HepG2 (cell line): ENCODE measurements around the gene TMEM98. TPM values are rescaled to one million over a fixed set of nuclear protein-coding genes. Genes with fewer than 3 reads are reported as not detected.

ENCODE experiments used
- BATF2 ChIP-seq: sonication (generic); formaldehyde crosslinking; IDR thresholded peaks from 2 replicates; pipeline ENCODE4 v1.8.0; 2022; ENCODE audit warnings: mild to moderate bottlenecking, missing genetic modification reagents, moderate library complexity
- BRD4 ChIP-seq: sonication (generic); formaldehyde crosslinking; IDR thresholded peaks from 2 replicates; pipeline ENCODE4 v1.4.0; 2020; ENCODE audit warnings: missing genetic modification reagents
- HOMEZ ChIP-seq: IDR thresholded peaks from 2 replicates; pipeline ENCODE4 v1.6.1; 2016; ENCODE audit warnings: low read depth
- JDP2 ChIP-seq: sonication (generic); formaldehyde crosslinking; IDR thresholded peaks from 2 replicates; pipeline ENCODE4 v1.8.1; 2022; ENCODE audit warnings: missing genetic modification reagents, borderline replicate concordance
- MIER2 ChIP-seq: IDR thresholded peaks from 2 replicates; pipeline ENCODE4 v1.6.1; 2016; ENCODE audit warnings: missing biosample characterization, missing genetic modification reagents
- NFYB ChIP-seq: sonication (generic); formaldehyde crosslinking; IDR thresholded peaks from 2 replicates; pipeline ENCODE4 v1.4.0; 2020; ENCODE audit warnings: missing genetic modification reagents
- SKI ChIP-seq: fragments of 450-650 bp; IDR thresholded peaks from one replicate; pipeline ENCODE4 v1.6.1; 2018; ENCODE audit warnings: mild to moderate bottlenecking; ENCODE audit not compliant: partially characterized antibody
- SNAPC4 ChIP-seq: sonication (generic); formaldehyde crosslinking; IDR thresholded peaks from 2 replicates; pipeline ENCODE4 v1.4.0; 2020; ENCODE audit warnings: mild to moderate bottlenecking, missing genetic modification reagents
- ZNF282 ChIP-seq: fragments of 450-650 bp; IDR thresholded peaks from 2 replicates; pipeline ENCODE4 v1.6.1; 2018; ENCODE audit not compliant: partially characterized antibody
- ZNF672 ChIP-seq: sonication (generic); formaldehyde crosslinking; IDR thresholded peaks from 2 replicates; pipeline ENCODE4 v1.8.1; 2022; ENCODE audit warnings: missing genetic modification reagents
- ZZZ3 ChIP-seq: sonication (generic); formaldehyde crosslinking; IDR thresholded peaks from 2 replicates; pipeline ENCODE4 v1.4.0; 2020; ENCODE audit warnings: missing genetic modification reagents, mild to moderate bottlenecking, borderline replicate concordance
- polyA plus RNA-seq, 8 experiments: library from polyadenylated mRNA; depleted of rRNA in 3 of 8; stranded (reverse) in 7 of 8; unstranded in 1 of 8; fragments of >200 nt; fragmentation: Illumina TruSeq in 4 of 8; extraction: Trizol in 4 of 8; gene quantifications; 2 replicates each; pipeline versions ENCODE4 v1.2.1 to v1.2.3, GENCODE V29; 2011 to 2016; ENCODE audit warnings: low read depth in 4 of 8, missing spikeins in 1 of 8, mixed read lengths in 1 of 8; ENCODE audit not compliant: insufficient read depth in 1 of 8
- total RNA-seq, 5 experiments: library from RNA; depleted of rRNA; stranded (reverse); fragments of >200 nt; fragmentation: Illumina TruSeq; extraction: Trizol; gene quantifications; 2 replicates each; pipeline ENCODE4 v1.2.3, GENCODE V29; 2016; ENCODE audit warnings: low read depth in 1 of 5
- TF ChIP-seq, protein P1 (sequence below), 2 experiments: fragments of 450-650 bp in 1 of 2; sonication (generic) in 1 of 2; formaldehyde crosslinking; IDR thresholded peaks; 2 replicates each; pipeline versions ENCODE4 v1.5.0 to v1.8.0; 2020 to 2022; ENCODE audit warnings: mild to moderate bottlenecking in 1 of 2, missing genetic modification reagents in 1 of 2
- TF ChIP-seq, protein P2 (sequence below): sonication (generic); formaldehyde crosslinking; IDR thresholded peaks from 2 replicates; pipeline ENCODE4 v1.4.0; 2020; ENCODE audit warnings: mild to moderate bottlenecking, missing genetic modification reagents

The TMEM98 gene
- total and polyA plus RNA-seq, 2 of the 13 experiments (the other 11 are each of a cell fraction or from before 2014, with no cell fraction given), result 103 to 175 TPM

- TF ChIP-seq SNAPC4 (CRISPR knock-in tag) (no peak), BATF2 (CRISPR knock-in tag) (no peak), SKI (no peak), ZNF672 (no peak), JDP2 (CRISPR knock-in tag) (no peak), MIER2 (CRISPR knock-in tag) (0 out of 2 replicates have a peak, but pooled peaks have one; percentile 50), ZZZ3 (CRISPR knock-in tag) (no peak), BRD4 (CRISPR knock-in tag) (no peak), NFYB (no peak), HOMEZ (CRISPR knock-in tag) (peak; percentile 74), ZNF282 (no peak)
- TF ChIP-seq, protein P1, sequence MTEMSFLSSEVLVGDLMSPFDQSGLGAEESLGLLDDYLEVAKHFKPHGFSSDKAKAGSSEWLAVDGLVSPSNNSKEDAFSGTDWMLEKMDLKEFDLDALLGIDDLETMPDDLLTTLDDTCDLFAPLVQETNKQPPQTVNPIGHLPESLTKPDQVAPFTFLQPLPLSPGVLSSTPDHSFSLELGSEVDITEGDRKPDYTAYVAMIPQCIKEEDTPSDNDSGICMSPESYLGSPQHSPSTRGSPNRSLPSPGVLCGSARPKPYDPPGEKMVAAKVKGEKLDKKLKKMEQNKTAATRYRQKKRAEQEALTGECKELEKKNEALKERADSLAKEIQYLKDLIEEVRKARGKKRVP (CRISPR knock-in tag; IDR thresholded peaks at IDR 0.05), result no peak
- TF ChIP-seq, protein P2, sequence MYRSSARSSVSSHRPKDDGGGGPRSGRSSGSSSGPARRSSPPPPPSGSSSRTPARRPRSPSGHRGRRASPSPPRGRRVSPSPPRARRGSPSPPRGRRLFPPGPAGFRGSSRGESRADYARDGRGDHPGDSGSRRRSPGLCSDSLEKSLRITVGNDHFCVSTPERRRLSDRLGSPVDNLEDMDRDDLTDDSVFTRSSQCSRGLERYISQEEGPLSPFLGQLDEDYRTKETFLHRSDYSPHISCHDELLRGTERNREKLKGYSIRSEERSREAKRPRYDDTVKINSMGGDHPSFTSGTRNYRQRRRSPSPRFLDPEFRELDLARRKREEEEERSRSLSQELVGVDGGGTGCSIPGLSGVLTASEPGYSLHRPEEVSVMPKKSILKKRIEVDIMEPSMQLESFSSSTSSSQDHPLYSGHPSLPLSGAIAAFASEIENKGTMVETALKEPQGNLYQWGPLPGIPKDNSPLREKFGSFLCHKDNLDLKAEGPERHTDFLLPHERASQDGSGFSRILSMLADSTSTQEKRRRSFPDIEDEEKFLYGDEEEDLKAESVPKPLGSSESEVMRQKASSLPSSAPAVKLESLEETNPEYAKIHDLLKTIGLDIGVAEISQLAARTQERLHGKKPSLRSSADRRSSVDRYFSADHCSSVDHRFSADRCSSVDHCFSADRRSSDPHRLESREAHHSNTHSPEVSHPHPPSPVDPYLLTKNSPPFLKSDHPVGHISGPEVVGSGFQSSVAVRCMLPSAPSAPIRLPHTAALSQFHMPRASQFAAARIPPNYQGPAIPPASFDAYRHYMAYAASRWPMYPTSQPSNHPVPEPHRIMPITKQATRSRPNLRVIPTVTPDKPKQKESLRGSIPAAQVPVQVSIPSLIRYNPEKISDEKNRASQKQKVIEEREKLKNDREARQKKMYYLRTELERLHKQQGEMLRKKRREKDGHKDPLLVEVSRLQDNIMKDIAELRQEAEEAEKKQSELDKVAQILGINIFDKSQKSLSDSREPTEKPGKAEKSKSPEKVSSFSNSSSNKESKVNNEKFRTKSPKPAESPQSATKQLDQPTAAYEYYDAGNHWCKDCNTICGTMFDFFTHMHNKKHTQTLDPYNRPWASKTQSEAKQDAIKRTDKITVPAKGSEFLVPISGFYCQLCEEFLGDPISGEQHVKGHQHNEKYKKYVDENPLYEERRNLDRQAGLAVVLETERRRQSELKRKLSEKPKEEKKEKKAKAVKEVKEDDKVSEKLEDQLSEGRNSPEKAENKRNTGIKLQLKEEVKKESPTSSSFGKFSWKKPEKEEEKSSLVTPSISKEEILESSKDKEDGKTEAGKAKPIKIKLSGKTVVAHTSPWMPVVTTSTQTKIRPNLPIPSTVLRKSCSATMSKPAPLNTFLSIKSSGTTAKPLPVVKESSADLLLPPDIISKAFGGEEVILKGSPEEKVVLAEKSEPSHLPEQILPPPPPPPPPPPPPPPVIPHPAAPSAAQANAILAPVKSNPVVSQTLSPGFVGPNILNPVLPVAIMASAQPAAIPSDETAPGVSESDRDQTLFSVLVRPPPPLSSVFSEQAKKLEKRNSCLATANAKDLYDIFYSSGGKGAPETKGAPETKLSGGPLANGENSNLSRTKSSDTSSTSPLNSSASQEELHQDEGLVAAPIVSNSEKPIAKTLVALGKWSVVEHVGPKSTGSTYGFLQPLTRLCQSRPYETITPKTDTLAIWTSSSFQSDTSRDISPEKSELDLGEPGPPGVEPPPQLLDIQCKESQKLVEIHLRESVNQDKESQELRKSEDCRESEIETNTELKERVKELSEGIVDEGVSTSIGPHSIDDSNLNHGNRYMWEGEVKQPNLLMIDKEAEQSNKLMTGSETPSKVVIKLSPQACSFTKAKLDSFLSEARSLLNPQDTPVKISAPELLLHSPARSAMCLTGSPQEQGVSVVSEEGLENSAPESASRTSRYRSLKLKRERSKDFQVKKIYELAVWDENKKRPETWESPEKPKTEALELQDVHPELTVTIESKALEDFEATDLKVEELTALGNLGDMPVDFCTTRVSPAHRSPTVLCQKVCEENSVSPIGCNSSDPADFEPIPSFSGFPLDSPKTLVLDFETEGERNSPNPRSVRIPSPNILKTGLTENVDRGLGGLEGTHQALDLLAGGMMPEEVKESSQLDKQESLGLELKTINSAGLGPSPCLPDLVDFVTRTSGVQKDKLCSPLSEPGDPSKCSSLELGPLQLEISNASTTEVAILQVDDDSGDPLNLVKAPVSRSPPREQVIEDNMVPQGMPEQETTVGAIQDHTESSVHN (CRISPR knock-in tag), result peak; percentile 34; the same call in 1 of the 2 replicates
Measured at GRCh38 chr17:32927201-32927723, 691 bp upstream of the TMEM98 start (continued).
